ENCODE results near the gene POLR3GL.

Gene POLR3GL

DNA sequence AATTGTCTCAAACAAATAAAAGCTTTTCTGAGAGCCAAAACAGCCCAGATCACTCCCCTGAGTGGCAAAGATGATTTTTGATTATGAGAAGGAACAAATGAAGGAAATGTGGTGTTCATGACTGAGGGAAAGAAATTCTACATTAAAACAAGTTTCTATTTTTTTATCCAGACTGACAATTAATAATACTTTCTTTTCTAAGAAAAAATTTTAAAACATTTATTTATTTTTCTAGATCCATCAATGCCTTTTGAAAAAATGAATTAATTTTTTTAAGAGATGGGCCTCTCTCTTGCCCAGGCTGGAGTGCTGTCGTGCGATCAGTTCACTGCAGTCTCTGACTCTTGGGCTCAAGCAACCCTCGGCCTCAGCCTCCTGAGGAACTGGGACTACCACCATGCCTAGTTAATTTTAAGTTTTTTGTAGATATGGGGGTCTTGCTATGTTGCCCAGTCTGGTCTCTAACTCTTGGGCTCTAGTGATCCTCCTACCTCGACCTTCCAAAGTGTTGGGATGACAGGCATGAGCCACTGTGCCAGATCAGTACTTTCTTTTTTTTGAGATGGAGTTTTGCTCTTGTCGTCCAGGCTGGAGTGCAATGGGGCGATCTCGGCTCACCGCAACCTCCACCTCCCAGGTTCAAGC, 43.1 kb downstream of the POLR3GL start:
- TF ChIP-seq RAD21 (IDR thresholded peaks at IDR 0.05; ENCODE audit: low read depth) (no peak), CREB1 (IDR thresholded peaks at IDR 0.05; ENCODE audit: low read depth) (no peak), ZBTB7A (IDR thresholded peaks at IDR 0.05; ENCODE audit: low read depth) (no peak), EP300 (IDR thresholded peaks at IDR 0.05; ENCODE audit: borderline replicate concordance) (no peak), EGR1 (IDR thresholded peaks at IDR 0.05) (no peak), FOXM1 (IDR thresholded peaks at IDR 0.05; ENCODE audit: borderline replicate concordance, low read depth) (no peak), TAF1 (IDR thresholded peaks at IDR 0.05; ENCODE audit: low read depth) (no peak), TEAD4 (IDR thresholded peaks at IDR 0.05) (no peak), YY1 (IDR thresholded peaks at IDR 0.05; ENCODE audit: low read depth) (no peak), CEBPB (IDR thresholded peaks at IDR 0.05) (no peak), NFIC (IDR thresholded peaks at IDR 0.05) (no peak)
- TF ChIP-seq, protein P1, sequence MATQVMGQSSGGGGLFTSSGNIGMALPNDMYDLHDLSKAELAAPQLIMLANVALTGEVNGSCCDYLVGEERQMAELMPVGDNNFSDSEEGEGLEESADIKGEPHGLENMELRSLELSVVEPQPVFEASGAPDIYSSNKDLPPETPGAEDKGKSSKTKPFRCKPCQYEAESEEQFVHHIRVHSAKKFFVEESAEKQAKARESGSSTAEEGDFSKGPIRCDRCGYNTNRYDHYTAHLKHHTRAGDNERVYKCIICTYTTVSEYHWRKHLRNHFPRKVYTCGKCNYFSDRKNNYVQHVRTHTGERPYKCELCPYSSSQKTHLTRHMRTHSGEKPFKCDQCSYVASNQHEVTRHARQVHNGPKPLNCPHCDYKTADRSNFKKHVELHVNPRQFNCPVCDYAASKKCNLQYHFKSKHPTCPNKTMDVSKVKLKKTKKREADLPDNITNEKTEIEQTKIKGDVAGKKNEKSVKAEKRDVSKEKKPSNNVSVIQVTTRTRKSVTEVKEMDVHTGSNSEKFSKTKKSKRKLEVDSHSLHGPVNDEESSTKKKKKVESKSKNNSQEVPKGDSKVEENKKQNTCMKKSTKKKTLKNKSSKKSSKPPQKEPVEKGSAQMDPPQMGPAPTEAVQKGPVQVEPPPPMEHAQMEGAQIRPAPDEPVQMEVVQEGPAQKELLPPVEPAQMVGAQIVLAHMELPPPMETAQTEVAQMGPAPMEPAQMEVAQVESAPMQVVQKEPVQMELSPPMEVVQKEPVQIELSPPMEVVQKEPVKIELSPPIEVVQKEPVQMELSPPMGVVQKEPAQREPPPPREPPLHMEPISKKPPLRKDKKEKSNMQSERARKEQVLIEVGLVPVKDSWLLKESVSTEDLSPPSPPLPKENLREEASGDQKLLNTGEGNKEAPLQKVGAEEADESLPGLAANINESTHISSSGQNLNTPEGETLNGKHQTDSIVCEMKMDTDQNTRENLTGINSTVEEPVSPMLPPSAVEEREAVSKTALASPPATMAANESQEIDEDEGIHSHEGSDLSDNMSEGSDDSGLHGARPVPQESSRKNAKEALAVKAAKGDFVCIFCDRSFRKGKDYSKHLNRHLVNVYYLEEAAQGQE (IDR thresholded peaks at IDR 0.05; ENCODE audit: low read depth): no peak
- TF ChIP-seq, protein P2, sequence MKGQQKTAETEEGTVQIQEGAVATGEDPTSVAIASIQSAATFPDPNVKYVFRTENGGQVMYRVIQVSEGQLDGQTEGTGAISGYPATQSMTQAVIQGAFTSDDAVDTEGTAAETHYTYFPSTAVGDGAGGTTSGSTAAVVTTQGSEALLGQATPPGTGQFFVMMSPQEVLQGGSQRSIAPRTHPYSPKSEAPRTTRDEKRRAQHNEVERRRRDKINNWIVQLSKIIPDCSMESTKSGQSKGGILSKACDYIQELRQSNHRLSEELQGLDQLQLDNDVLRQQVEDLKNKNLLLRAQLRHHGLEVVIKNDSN (IDR thresholded peaks at IDR 0.05): no peak
- TF ChIP-seq, protein P3, sequence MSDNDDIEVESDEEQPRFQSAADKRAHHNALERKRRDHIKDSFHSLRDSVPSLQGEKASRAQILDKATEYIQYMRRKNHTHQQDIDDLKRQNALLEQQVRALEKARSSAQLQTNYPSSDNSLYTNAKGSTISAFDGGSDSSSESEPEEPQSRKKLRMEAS (IDR thresholded peaks at IDR 0.05): no peak

DNA sequence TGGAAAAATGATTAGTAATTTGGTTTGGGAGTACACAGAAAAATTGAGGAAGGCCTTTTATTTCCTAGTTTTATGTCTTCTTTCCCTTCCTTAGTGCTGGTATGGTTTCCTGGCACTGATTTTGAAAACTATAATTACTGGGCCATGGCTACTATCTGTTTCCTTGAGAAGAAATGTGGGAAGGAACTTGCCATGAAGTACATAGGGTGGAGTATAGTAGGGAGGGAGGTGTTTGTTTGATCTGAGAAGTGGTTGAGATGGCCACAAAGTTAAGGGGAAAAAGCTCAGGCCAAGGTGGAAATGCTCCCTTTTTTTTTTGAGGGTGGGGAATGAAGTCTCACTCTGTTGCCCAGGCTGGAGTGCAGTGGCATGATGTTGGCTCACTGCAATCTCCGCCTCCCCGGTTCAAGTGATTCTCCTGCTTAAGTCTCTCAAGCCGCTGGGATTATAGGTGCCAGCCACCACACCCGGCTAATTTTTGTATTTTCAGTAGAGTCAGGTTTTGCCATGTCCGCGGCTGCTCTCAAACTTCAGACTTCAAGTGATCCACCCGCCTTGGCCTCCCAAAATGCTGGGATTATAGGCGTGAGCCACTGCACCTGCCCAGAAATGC, 45.7 kb downstream of the POLR3GL start:
- TF ChIP-seq ZBTB7A (IDR thresholded peaks at IDR 0.05; ENCODE audit: low read depth) (no peak), RAD21 (IDR thresholded peaks at IDR 0.05; ENCODE audit: low read depth) (no peak), YY1 (IDR thresholded peaks at IDR 0.05; ENCODE audit: low read depth) (no peak), TCF12 (IDR thresholded peaks at IDR 0.05; ENCODE audit: low read depth) (no peak), CEBPB (IDR thresholded peaks at IDR 0.05) (no peak), EGR1 (IDR thresholded peaks at IDR 0.05) (no peak), FOXM1 (IDR thresholded peaks at IDR 0.05; ENCODE audit: borderline replicate concordance, low read depth) (no peak), CREB1 (IDR thresholded peaks at IDR 0.05; ENCODE audit: low read depth) (no peak), NFIC (IDR thresholded peaks at IDR 0.05) (no peak), TEAD4 (IDR thresholded peaks at IDR 0.05) (no peak), TAF1 (IDR thresholded peaks at IDR 0.05; ENCODE audit: low read depth) (no peak), EP300 (IDR thresholded peaks at IDR 0.05; ENCODE audit: borderline replicate concordance) (no peak)
- TF ChIP-seq, protein P2 (IDR thresholded peaks at IDR 0.05): no peak
- TF ChIP-seq, protein P1 (IDR thresholded peaks at IDR 0.05; ENCODE audit: low read depth): no peak
- TF ChIP-seq, protein P3 (IDR thresholded peaks at IDR 0.05): no peak

DNA sequence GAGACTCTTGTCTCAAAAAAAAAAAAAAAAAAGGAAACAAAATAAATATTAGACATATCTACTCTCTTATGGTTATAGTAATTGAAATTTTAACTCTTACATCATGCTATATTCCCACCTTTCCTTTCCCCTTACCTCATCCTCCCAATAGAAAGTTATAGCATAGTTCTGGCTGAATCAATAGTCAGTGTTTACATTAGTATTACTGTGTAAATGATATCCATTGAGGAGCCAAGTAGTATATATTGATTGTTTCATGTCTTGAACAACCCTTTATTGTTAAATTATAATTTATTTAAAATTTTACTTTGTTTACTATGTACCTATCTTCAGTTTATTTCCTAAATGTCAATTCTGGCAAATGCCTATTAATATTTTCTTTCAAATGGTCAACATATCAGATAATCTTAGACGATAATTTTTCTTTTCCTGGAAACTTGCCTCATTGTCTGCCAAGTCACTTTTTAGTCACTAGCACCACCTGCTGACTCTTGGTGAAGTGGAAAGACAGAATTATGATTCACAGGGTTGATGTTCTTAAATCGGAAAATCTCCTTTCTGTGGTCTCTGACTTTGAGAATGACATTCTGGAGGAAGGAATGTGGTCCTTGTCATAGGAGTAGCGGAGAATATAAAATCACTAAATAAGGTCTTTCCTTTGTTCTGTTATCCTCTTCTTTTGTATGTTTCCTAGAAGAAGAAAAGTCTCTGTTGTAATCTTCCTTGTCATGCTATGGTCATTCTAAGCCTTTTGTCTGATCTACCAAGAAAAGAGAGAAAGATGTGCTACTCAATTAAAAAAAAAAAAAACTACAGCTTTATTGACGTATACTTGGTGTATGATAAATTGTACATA, 48.4 kb downstream of the POLR3GL start:
- TF ChIP-seq YY1 (IDR thresholded peaks at IDR 0.05; ENCODE audit: low read depth): no peak
- TF ChIP-seq TCF12 (IDR thresholded peaks at IDR 0.05; ENCODE audit: low read depth): no peak
- TF ChIP-seq, protein P1 (IDR thresholded peaks at IDR 0.05; ENCODE audit: low read depth): no peak
- no peak for TF ChIP-seq EGR1 (IDR thresholded peaks at IDR 0.05)
- TF ChIP-seq RAD21 (IDR thresholded peaks at IDR 0.05; ENCODE audit: low read depth): peak; percentile 95
